Erythroblast (primary cell): ENCODE measurements around the gene LDLRAD4.

ENCODE experiments used
- GATA1 ChIP-seq: IDR thresholded peaks from 2 replicates; pipeline ENCODE4 v1.6.1; 2011; ENCODE audit warnings: low read depth, mild to moderate bottlenecking, control low read depth, low read length, moderate library complexity
- POLR2A ChIP-seq: IDR thresholded peaks from 2 replicates; pipeline ENCODE4 v1.6.1; 2011; ENCODE audit warnings: mild to moderate bottlenecking, low read length

- no peak for TF ChIP-seq POLR2A
- no peak for TF ChIP-seq GATA1
These were observed 177.0 kb downstream of the LDLRAD4 start for GRCh38 chr18:13395577-13395976.
